HG03457 (cell line): ENCODE data around the gene ARL15.
A peak's percentile ranks its signal among the peaks of the same experiment; 100 is the strongest.

Source experiments
- ATAC-seq: cut with Tn5 transposase; IDR thresholded peaks from one replicate; pipeline ENCODE4 v1.9.1; 2021; ENCODE audit warnings: moderate number of reproducible peaks; ENCODE audit not compliant: unreplicated experiment

ARL15 gene

GRCh38 chr5:54162184-54162583 is 148.2 kb downstream of the ARL15 start:
- no peak for ATAC-seq

GRCh38 chr5:54160329-54160728 is 150.0 kb downstream of the ARL15 start:
- ATAC-seq, result no peak

- ATAC-seq, result no peak
Measured at GRCh38 chr5:54159893-54160195, 150.5 kb downstream of the ARL15 start.

- peak; percentile 75 for ATAC-seq
Measured at GRCh38 chr5:54159153-54159892, 151.1 kb downstream of the ARL15 start.

GRCh38 chr5:54156577-54156976 is 153.8 kb downstream of the ARL15 start:
- ATAC-seq, result no peak

GRCh38 chr5:54150841-54151240 is 159.5 kb downstream of the ARL15 start:
- no peak for ATAC-seq

GRCh38 chr5:54148858-54149257 is 161.5 kb downstream of the ARL15 start:
- ATAC-seq, result no peak

GRCh38 chr5:54148067-54148845 is 162.1 kb downstream of the ARL15 start:
- ATAC-seq, result no peak

- no peak for ATAC-seq
Measured at GRCh38 chr5:54146916-54147315, 163.5 kb downstream of the ARL15 start.

- no peak for ATAC-seq
Measured at GRCh38 chr5:54146390-54146789, 164.0 kb downstream of the ARL15 start.

- no peak for ATAC-seq
Measured at GRCh38 chr5:54140247-54140840, 170.0 kb downstream of the ARL15 start.

GRCh38 chr5:54136516-54137440 is 173.6 kb downstream of the ARL15 start:
- ATAC-seq, result no peak

- ATAC-seq, result no peak
Measured at GRCh38 chr5:54135042-54135441, 175.3 kb downstream of the ARL15 start.

GRCh38 chr5:54133917-54134316 is 176.5 kb downstream of the ARL15 start:
- no peak for ATAC-seq

GRCh38 chr5:54120473-54120872 is 189.9 kb downstream of the ARL15 start:
- no peak for ATAC-seq

GRCh38 chr5:54117957-54118356 is 192.4 kb downstream of the ARL15 start:
- ATAC-seq, result no peak

- no peak for ATAC-seq
Measured at GRCh38 chr5:54115735-54116403, 194.5 kb downstream of the ARL15 start.

- no peak for ATAC-seq
Measured at GRCh38 chr5:54113060-54113459, 197.3 kb downstream of the ARL15 start.

GRCh38 chr5:54109626-54110330 is 200.6 kb downstream of the ARL15 start:
- ATAC-seq, result no peak

GRCh38 chr5:54108136-54108535 is 202.2 kb downstream of the ARL15 start:
- ATAC-seq, result no peak
